HG03565 (cell line): Measurements from ENCODE around the gene RBM4.
"Not testable (repeated sequence)": the region's sequence is repeated elsewhere in the genome, so short reads cannot be mapped to it uniquely, and the experiment has no call there.

ENCODE experiments used
- ATAC-seq: cut with Tn5 transposase; IDR thresholded peaks from one replicate; pipeline ENCODE4 v1.9.1; 2021; ENCODE audit warnings: mild to moderate bottlenecking, moderate library complexity; ENCODE audit not compliant: unreplicated experiment

RBM4 gene

GRCh38 chr11:66638177-66639065 lies at the start of gene RBM4:
Gene RBM4 (plus strand): TSS chr11:66638703. CDS start chr11:66639712, 1,009 bp downstream.
- ATAC-seq = peak; percentile 93

DNA sequence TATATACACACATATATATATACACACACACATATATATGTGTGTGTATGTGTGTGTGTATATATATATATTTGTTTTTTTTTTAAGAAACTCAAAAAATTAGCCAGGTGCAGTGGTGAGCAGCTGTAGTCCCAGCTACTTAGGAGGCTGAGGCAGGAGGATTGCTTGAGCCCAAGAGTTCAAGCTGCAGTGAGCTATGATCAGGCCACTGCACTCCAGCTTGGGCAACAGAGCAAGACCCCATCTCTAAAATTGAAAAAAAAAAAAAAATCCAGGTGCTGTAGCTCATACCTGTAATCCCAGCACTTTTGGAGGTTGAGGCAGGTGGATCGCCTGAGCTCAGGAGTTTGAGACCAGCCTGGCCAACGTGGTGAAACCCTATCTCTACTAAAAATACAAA lies 49.2 kb upstream of the RBM4 start:
- not testable (repeated sequence) for ATAC-seq

DNA sequence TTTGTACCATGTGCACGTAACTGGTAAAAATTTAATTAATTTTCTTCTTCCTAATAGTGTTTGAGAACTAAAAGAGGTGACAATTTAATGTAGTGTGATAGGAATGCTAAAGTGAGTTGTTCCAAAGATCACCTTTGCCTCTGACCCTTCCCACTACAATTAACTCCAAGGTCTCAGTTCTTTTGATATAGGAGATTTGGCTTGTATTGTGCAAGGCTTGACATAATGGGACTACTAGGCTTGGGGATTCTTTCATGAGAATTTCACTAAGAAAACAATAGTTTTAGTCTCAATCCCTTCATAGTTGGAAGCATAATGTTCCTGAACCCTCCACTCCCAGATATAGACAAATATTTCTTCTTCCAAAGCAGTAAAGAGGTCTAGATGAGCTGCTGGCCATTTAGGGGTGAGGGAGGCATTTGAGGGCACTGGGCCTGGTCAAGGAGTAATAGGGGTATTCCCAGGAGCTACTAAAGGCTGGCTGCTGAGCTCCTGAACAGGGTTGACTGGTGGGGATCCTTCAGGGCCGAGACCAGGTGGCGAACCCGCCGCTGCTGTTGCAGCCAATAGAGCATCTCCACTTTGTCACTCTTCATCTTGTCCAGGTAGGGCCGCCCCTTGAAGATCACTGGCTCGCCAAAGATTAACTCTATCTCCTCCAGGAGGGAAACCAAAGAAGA lies 48.4 kb upstream of the RBM4 start:
- ATAC-seq = no peak

GRCh38 chr11:66591175-66591574 lies 47.3 kb upstream of the RBM4 start:
- no peak for ATAC-seq

DNA sequence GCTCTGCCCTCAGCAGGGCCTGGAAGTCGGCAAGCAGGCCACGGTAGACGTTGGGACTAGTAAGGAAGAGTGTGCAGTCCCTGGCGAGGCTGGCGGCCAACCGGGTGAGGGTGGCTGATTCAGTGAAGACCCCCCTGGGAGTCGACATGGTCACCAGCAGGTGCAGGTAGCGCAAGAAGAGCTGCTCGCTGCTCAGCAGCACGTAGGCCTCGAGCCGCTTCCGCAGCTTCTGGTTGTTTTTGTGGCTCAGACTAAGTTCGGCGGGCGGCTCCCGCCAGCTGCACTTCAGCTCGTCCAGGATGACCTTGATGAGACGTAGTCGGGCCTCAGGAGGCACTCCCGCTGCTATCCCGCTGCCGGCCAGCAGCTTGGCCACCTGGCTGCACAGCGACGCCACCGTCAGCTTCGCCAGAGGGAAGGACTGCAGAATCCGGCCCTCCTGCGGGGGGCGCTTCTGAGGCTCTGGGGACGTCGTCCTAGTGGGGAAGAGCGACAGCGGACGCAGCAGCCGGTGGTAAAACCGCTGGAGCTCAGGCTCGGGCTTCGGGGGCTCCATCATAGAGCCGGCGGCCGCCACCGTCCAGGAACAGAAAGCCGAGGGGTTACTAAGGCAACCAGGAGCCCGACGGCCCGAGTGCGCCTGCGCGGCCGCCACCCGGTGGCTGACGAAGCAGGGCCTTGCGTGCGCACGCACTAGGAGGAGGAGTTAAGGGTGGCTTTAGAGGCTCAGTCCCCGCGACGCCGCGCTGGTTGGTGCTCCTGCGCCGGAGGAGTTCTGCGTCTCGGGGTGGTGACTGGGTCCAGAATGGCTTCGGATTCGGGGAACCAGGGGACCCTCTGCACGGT lies 45.8 kb upstream of the RBM4 start, which contains the start of the genes CCDC87 and CCS:
Gene CCDC87, minus strand, starts transcription at position 607 of the 846 bp plus-strand sequence. Its CDS starts 48 bp downstream, at position 559.
Gene CCS, plus strand, starts transcription at position 729 of the 846 bp plus-strand sequence. Its CDS starts 77 bp downstream, at position 806.
- ATAC-seq = peak; percentile 94

- no peak for ATAC-seq
Measured at GRCh38 chr11:66593303-66593635, 45.2 kb upstream of the RBM4 start.

GRCh38 chr11:66593650-66594049 lies 44.9 kb upstream of the RBM4 start:
- no peak for ATAC-seq

GRCh38 chr11:66595245-66595904 lies 43.1 kb upstream of the RBM4 start:
- no peak for ATAC-seq

- ATAC-seq = no peak
Measured at GRCh38 chr11:66598993-66599392, 39.5 kb upstream of the RBM4 start.

GRCh38 chr11:66600219-66600618 lies 38.3 kb upstream of the RBM4 start:
- ATAC-seq = no peak

DNA sequence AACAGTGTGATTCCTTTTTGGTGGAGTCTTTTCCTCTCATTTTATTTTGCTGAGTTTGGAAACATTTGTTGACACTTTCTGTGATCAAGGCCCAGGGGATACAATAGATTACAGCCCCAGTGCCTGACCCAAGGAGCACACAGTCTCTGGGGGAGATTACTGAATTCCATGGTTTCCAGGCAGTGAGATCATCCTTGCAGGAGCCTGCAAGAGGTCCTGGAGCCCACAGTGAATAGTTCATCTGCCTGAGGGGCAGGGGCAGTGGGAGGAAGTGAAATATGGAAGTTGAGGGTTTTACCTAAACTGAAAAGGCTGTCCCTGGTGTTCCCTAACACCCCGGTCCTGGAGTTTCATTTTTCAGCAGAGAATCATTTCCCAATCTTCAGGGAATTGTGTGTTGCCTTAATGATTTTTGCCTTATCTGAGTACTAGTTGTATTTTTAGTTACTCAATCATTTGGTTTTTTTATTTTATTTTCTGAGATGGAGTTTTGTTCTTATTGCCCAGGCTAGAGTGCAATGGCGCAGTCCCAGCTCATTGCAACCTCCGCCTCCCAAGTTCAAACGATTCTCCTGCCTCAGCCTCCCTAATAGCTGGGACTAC lies 37.8 kb upstream of the RBM4 start:
- ATAC-seq = no peak

GRCh38 chr11:66603072-66603471 lies 35.4 kb upstream of the RBM4 start:
- ATAC-seq = no peak

DNA sequence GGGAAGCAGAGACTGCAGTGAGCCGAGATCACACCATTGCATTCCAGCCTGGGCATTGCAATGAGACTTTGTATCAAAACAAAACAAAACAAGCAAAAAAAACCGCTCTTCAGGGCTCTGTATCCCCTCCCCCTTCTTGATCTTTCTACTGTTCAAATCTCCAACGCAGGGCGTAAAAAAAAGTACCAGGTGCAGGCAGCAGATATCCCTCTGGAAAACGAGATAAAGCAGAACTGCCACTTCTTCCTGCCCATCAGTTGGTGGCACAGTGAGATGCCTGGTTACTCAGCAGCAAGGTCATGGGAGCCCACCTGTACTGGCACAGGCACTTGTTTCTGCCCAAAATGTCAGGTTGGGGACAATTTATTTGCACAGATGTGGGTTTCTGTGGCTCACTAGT lies 34.3 kb upstream of the RBM4 start:
- no peak for ATAC-seq

GRCh38 chr11:66606608-66607007 lies 31.9 kb upstream of the RBM4 start:
- ATAC-seq = not testable (repeated sequence)

GRCh38 chr11:66607126-66607834 lies 31.2 kb upstream of the RBM4 start:
- no peak for ATAC-seq

DNA sequence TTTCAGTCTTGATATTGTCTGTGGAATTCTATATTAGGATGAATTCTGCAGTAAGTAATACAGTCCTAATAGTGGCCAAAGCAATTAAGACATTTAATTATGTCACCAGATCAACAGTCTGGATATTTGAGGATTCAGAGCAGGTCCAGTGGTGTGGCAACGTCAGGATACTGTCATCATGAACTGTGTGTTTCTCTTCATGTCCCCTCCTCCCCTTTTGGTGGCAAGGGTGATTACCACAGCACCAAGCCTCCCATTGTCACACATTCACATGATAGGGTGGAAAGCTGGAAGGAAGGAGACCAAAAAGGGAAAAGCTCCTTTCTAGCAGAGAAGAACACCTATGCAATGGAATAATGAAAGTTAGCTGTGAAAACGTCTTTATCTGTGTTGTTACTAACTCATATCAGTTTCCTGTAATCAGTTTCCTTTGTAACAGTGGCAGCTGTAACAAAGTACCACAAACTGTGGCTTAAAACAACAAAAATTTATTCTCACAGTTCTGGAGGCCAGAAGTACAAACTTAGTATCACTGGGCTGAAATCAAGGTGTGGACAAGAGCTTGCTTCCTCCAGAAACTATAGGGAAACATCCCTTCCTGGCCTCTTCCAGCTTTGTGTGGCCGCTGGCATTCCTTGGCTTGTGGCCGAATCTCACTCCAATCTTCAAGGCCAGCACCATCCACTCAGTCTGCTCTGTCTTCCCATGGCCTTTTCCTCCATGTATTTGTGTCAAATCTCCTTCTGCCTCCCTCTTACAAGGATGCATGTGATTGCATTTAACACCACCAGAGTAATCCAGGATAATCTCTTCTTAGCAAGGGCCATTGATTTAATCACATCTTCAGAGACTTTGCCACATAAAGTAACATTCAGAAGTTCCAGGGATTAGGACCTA lies 28.5 kb upstream of the RBM4 start:
- no peak for ATAC-seq

GRCh38 chr11:66612458-66612857 lies 26.0 kb upstream of the RBM4 start:
- ATAC-seq = no peak

GRCh38 chr11:66614073-66614472 lies 24.4 kb upstream of the RBM4 start:
- ATAC-seq = no peak
